Large intestine (tissue), 3 donors: ENCODE measurements around the gene ASTN2. TPM values are rescaled to one million over a fixed set of nuclear protein-coding genes. Genes with fewer than 3 reads are reported as not detected.

Experiments used
- DNase-seq, 2 donors: peaks; one replicate each; pipeline versions ENCODE4 v3.0.0 to v3.0.0-alpha.2; 2013
- H3K27ac ChIP-seq: one replicate; pipeline ENCODE4 v1.5.1; 2013; ENCODE audit warnings: low read length
- H3K27me3 ChIP-seq: 2 replicates; pipeline ENCODE4 v1.6.1; 2013; ENCODE audit warnings: low read length; ENCODE audit not compliant: control insufficient read depth, insufficient read depth
- H3K36me3 ChIP-seq: 2 replicates; pipeline ENCODE4 v1.6.1; 2013; ENCODE audit warnings: low read length; ENCODE audit not compliant: control insufficient read depth, insufficient read depth
- H3K4me1 ChIP-seq: one replicate; pipeline ENCODE4 v1.6.1; 2013; ENCODE audit warnings: low read length; ENCODE audit not compliant: control insufficient read depth, insufficient read depth
- H3K4me3 ChIP-seq: one replicate; pipeline ENCODE4 v1.5.1; 2013; ENCODE audit warnings: low read length
- H3K9me3 ChIP-seq: one replicate; pipeline ENCODE4 v1.6.1; 2013; ENCODE audit warnings: mild to moderate bottlenecking, low read depth, low read length, moderate library complexity; ENCODE audit not compliant: control insufficient read depth
- WGBS: methylation state at CpG from one replicate; pipeline ENCODE4 v1.1.5; 2013; ENCODE audit warnings: low lambda C conversion rate; ENCODE audit not compliant: insufficient coverage; 5-methylcytosine and 5-hydroxymethylcytosine counted together
- polyA plus RNA-seq: library from polyadenylated mRNA; unstranded; fragments of 120-200 nt; gene quantifications from one replicate; pipeline ENCODE4 v1.2.1, GENCODE V29; 2013

ASTN2 gene
- polyA plus RNA-seq, 1 donor, result 11.4 TPM

- DNase-seq, result no peak
- no peak overlapping the region for H3K27ac ChIP-seq
- WGBS, result 80% methylated on average over 1 of the region's 6 CpGs
Measured at GRCh38 chr9:117403403-117403811, 11.4 kb downstream of the ASTN2 start.

GRCh38 chr9:117400171-117400570 is 14.7 kb downstream of the ASTN2 start:
- no peaks in the 10 kb centered on the region for H3K9me3 ChIP-seq
- no peak overlapping the region for H3K27ac ChIP-seq
- no peak overlapping the region for H3K4me3 ChIP-seq
- no peaks in the 10 kb centered on the region for H3K4me1 ChIP-seq
- H3K36me3 ChIP-seq, result no peaks in the 10 kb centered on the region
- no CpG with 5 or more reads among the region's 2 CpGs for WGBS
- H3K27me3 ChIP-seq, result peaks cover 11% of the 10 kb centered on the region
- no peak for DNase-seq

More at GRCh38 chr9:117403403-117403811, 11.4 kb downstream of the ASTN2 start:
- Histone ChIP-seq H3K36me3 (no peaks in the 10 kb centered on the region), H3K4me3 (no peak overlapping the region), H3K27me3 (peaks cover 19% of the 10 kb centered on the region), H3K4me1 (no peaks in the 10 kb centered on the region), H3K9me3 (no peaks in the 10 kb centered on the region)

GRCh38 chr9:117395151-117395650 is 19.7 kb downstream of the ASTN2 start:
- DNase-seq, result no peak
- no peaks in the 10 kb centered on the region for H3K4me1 ChIP-seq
- no peak overlapping the region for H3K4me3 ChIP-seq
- H3K27me3 ChIP-seq, result peaks cover 4% of the 10 kb centered on the region
- no peaks in the 10 kb centered on the region for H3K9me3 ChIP-seq
- WGBS, result no CpG with 5 or more reads among the region's 5 CpGs
- H3K27ac ChIP-seq, result no peak overlapping the region
- H3K36me3 ChIP-seq, result no peaks in the 10 kb centered on the region

GRCh38 chr9:117394655-117395054 is 20.2 kb downstream of the ASTN2 start:
- Histone ChIP-seq H3K27ac (no peak overlapping the region), H3K36me3 (no peaks in the 10 kb centered on the region), H3K9me3 (no peaks in the 10 kb centered on the region), H3K27me3 (peaks cover 2% of the 10 kb centered on the region), H3K4me1 (no peaks in the 10 kb centered on the region), H3K4me3 (no peak overlapping the region)
- no peak for DNase-seq
- WGBS, result no CpG with 5 or more reads among the region's 4 CpGs

GRCh38 chr9:117392992-117393391 is 21.9 kb downstream of the ASTN2 start:
- Histone ChIP-seq H3K27ac (no peak overlapping the region), H3K27me3 (peaks cover 2% of the 10 kb centered on the region), H3K4me1 (no peaks in the 10 kb centered on the region), H3K9me3 (no peaks in the 10 kb centered on the region), H3K4me3 (no peak overlapping the region), H3K36me3 (no peaks in the 10 kb centered on the region)
- no peak for DNase-seq
- 67% methylated on average over 2 of the region's 2 CpGs for WGBS

GRCh38 chr9:117387422-117387821 is 27.4 kb downstream of the ASTN2 start:
- no peak for DNase-seq
- no peaks in the 10 kb centered on the region for H3K36me3 ChIP-seq
- H3K9me3 ChIP-seq, result no peaks in the 10 kb centered on the region
- no peak overlapping the region for H3K27ac ChIP-seq
- 40% methylated on average over 1 of the region's 3 CpGs for WGBS
- H3K4me1 ChIP-seq, result no peaks in the 10 kb centered on the region
- H3K4me3 ChIP-seq, result no peak overlapping the region
- no peaks in the 10 kb centered on the region for H3K27me3 ChIP-seq

GRCh38 chr9:117379341-117379740 is 35.5 kb downstream of the ASTN2 start:
- DNase-seq, result no peak
- Histone ChIP-seq H3K9me3 (no peaks in the 10 kb centered on the region), H3K27me3 (no peaks in the 10 kb centered on the region), H3K36me3 (no peaks in the 10 kb centered on the region), H3K27ac (no peak overlapping the region), H3K4me3 (no peak overlapping the region), H3K4me1 (no peaks in the 10 kb centered on the region)
- WGBS, result 76% methylated on average over 2 of the region's 2 CpGs

- no peaks in the 10 kb centered on the region for H3K27me3 ChIP-seq
- no peaks in the 10 kb centered on the region for H3K36me3 ChIP-seq
- no peak overlapping the region for H3K4me3 ChIP-seq
- no peaks in the 10 kb centered on the region for H3K4me1 ChIP-seq
- H3K9me3 ChIP-seq, result no peaks in the 10 kb centered on the region
- H3K27ac ChIP-seq, result no peak overlapping the region
- no peak for DNase-seq
- WGBS, result no CpG with 5 or more reads among the region's 5 CpGs
Measured at GRCh38 chr9:117377046-117377445, 37.8 kb downstream of the ASTN2 start.

GRCh38 chr9:117375956-117376355 is 38.9 kb downstream of the ASTN2 start:
- Histone ChIP-seq H3K9me3 (no peaks in the 10 kb centered on the region), H3K4me1 (no peaks in the 10 kb centered on the region), H3K27me3 (no peaks in the 10 kb centered on the region), H3K27ac (no peak overlapping the region), H3K36me3 (no peaks in the 10 kb centered on the region), H3K4me3 (no peak overlapping the region)
- DNase-seq, result no peak
- WGBS, result 86% methylated on average over 1 of the region's 1 CpG

- DNase-seq, result no peak
- Histone ChIP-seq H3K36me3 (no peaks in the 10 kb centered on the region), H3K9me3 (no peaks in the 10 kb centered on the region), H3K27me3 (no peaks in the 10 kb centered on the region), H3K4me3 (no peak overlapping the region), H3K4me1 (no peaks in the 10 kb centered on the region), H3K27ac (no peak overlapping the region)
- 0% methylated on average over 1 of the region's 4 CpGs for WGBS
Measured at GRCh38 chr9:117374076-117374725, 40.7 kb downstream of the ASTN2 start.

- Histone ChIP-seq H3K9me3 (no peaks in the 10 kb centered on the region), H3K4me1 (no peaks in the 10 kb centered on the region), H3K4me3 (no peak overlapping the region), H3K27ac (no peak overlapping the region), H3K36me3 (no peaks in the 10 kb centered on the region), H3K27me3 (no peaks in the 10 kb centered on the region)
- no peak for DNase-seq
- 17% methylated on average over 1 of the region's 2 CpGs for WGBS
Measured at GRCh38 chr9:117368684-117369230, 46.1 kb downstream of the ASTN2 start.
